ENCODE data around the gene CELF6.

Gene CELF6

GRCh38 chr15:72342385-72342784 is 22.4 kb upstream of the CELF6 start:
- H3K4me1 ChIP-seq (ENCODE audit: control insufficient read depth, insufficient read depth, low read length): peaks cover 4% of the 10 kb centered on the region
- H3K9me3 ChIP-seq (ENCODE audit: control insufficient read depth, insufficient read depth, low read length): no peaks in the 10 kb centered on the region
- H3K27me3 ChIP-seq (ENCODE audit: control insufficient read depth, insufficient read depth, low read length): no peaks in the 10 kb centered on the region
- no peak overlapping the region for H3K4me3 ChIP-seq (ENCODE audit: low read depth, low read length)
- no peak overlapping the region for H3K9ac ChIP-seq (ENCODE audit: low read depth, low read length)
- peaks cover 16% of the 10 kb centered on the region for H3K36me3 ChIP-seq (ENCODE audit: control insufficient read depth, insufficient read depth, low read length)

DNA sequence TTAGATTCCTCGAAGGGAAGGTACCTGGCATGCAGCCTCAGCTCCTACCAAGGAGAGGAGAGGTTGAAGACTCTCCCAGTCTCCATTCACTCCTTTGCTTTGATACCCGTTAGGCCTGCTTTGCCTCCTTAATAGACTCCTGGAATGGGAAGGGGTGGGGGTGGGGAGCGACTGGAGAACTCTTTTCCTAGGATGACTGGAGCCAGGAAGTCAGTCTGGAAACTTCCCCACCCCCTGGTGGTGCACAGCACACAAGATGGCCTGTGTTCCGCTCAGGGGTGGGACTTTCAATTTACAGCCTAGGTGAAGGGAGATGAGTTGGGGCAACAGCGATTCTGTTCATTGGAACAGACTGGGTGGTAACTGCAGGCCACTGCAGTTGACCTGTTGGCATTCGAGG is 21.4 kb upstream of the CELF6 start:
- Histone ChIP-seq H3K4me3 (ENCODE audit: low read depth, low read length) (no peak overlapping the region), H3K27me3 (ENCODE audit: control insufficient read depth, insufficient read depth, low read length) (no peaks in the 10 kb centered on the region), H3K9me3 (ENCODE audit: control insufficient read depth, insufficient read depth, low read length) (no peaks in the 10 kb centered on the region), H3K9ac (ENCODE audit: low read depth, low read length) (no peak overlapping the region), H3K4me1 (ENCODE audit: control insufficient read depth, insufficient read depth, low read length) (peaks cover 4% of the 10 kb centered on the region), H3K36me3 (ENCODE audit: control insufficient read depth, insufficient read depth, low read length) (peaks cover 12% of the 10 kb centered on the region)

DNA sequence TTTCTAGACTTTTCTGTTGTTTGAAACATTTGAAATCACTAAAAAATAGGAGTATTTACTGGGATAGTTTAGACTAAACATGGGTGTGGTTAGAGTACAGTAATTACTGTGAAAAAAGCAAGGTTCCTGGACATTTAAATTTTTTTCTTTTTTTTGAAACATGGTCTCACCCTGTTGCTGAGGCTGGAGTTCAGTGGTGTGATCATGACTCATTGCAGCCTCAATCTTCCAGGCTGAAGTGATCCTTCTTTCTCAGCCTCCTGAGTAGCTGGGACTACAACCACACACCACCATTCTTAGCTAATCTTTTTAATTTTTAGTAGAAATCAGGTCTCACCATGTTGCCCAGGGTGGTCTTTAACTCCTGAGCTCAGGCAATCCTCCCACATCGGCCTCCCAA is 20.4 kb upstream of the CELF6 start:
- no peaks in the 10 kb centered on the region for H3K9me3 ChIP-seq (ENCODE audit: control insufficient read depth, insufficient read depth, low read length)
- no peaks in the 10 kb centered on the region for H3K27me3 ChIP-seq (ENCODE audit: control insufficient read depth, insufficient read depth, low read length)
- H3K4me1 ChIP-seq (ENCODE audit: control insufficient read depth, insufficient read depth, low read length): peaks cover 4% of the 10 kb centered on the region
- H3K4me3 ChIP-seq (ENCODE audit: low read depth, low read length): no peak overlapping the region
- H3K9ac ChIP-seq (ENCODE audit: low read depth, low read length): no peak overlapping the region
- H3K36me3 ChIP-seq (ENCODE audit: control insufficient read depth, insufficient read depth, low read length): peaks cover 3% of the 10 kb centered on the region

GRCh38 chr15:72339777-72340177 is 19.8 kb upstream of the CELF6 start:
- Histone ChIP-seq H3K27me3 (ENCODE audit: control insufficient read depth, insufficient read depth, low read length) (no peaks in the 10 kb centered on the region), H3K36me3 (ENCODE audit: control insufficient read depth, insufficient read depth, low read length) (peaks cover 3% of the 10 kb centered on the region), H3K4me3 (ENCODE audit: low read depth, low read length) (no peak overlapping the region), H3K4me1 (ENCODE audit: control insufficient read depth, insufficient read depth, low read length) (peaks cover 4% of the 10 kb centered on the region), H3K9me3 (ENCODE audit: control insufficient read depth, insufficient read depth, low read length) (no peaks in the 10 kb centered on the region), H3K9ac (ENCODE audit: low read depth, low read length) (no peak overlapping the region)

DNA sequence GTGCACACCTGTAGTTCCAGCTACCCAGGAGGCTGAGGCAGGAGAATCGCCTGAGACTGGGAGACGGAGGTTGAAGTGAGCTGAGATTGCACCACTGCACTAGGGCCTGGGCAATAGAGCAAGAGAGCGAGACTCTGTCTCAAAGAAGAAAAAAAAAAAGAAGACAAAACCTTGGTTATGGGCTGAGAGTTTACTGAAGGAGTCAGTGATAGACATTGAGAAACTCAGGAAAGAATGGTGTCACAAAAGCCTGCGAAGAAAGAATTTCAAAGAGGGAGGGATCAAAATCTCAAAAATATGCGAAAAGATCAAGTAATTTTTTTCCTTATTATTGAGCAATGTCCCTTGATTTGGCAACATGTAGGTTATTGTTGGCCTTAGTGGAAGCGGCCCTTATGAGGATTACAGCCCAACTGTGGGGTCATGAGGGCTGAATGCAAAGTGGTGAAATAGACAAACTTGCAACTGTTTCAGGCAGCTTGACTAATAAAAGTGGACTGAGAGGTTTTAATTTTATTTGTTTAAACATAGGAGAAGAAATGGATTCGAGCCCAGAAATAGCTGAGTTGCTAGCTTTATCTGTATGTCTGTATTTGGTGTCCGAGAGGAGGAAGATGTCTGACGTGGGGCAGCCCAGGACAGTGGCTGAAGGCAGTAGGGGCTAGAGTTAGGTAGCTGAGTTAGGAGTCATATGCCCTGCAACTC is 18.8 kb upstream of the CELF6 start:
- peaks cover 4% of the 10 kb centered on the region for H3K4me1 ChIP-seq (ENCODE audit: control insufficient read depth, insufficient read depth, low read length)
- H3K9me3 ChIP-seq (ENCODE audit: control insufficient read depth, insufficient read depth, low read length): no peaks in the 10 kb centered on the region
- H3K27me3 ChIP-seq (ENCODE audit: control insufficient read depth, insufficient read depth, low read length): no peaks in the 10 kb centered on the region
- H3K9ac ChIP-seq (ENCODE audit: low read depth, low read length): no peak overlapping the region
- no peaks in the 10 kb centered on the region for H3K36me3 ChIP-seq (ENCODE audit: control insufficient read depth, insufficient read depth, low read length)
- H3K4me3 ChIP-seq (ENCODE audit: low read depth, low read length): no peak overlapping the region

GRCh38 chr15:72338148-72338547 is 18.2 kb upstream of the CELF6 start:
- Histone ChIP-seq H3K36me3 (ENCODE audit: control insufficient read depth, insufficient read depth, low read length) (no peaks in the 10 kb centered on the region), H3K4me3 (ENCODE audit: low read depth, low read length) (no peak overlapping the region), H3K9ac (ENCODE audit: low read depth, low read length) (no peak overlapping the region), H3K27me3 (ENCODE audit: control insufficient read depth, insufficient read depth, low read length) (no peaks in the 10 kb centered on the region), H3K4me1 (ENCODE audit: control insufficient read depth, insufficient read depth, low read length) (peaks cover 4% of the 10 kb centered on the region), H3K9me3 (ENCODE audit: control insufficient read depth, insufficient read depth, low read length) (no peaks in the 10 kb centered on the region)

GRCh38 chr15:72334842-72335241 is 14.9 kb upstream of the CELF6 start:
- Histone ChIP-seq H3K9me3 (ENCODE audit: control insufficient read depth, insufficient read depth, low read length) (no peaks in the 10 kb centered on the region), H3K4me3 (ENCODE audit: low read depth, low read length) (no peak overlapping the region), H3K27me3 (ENCODE audit: control insufficient read depth, insufficient read depth, low read length) (no peaks in the 10 kb centered on the region), H3K36me3 (ENCODE audit: control insufficient read depth, insufficient read depth, low read length) (no peaks in the 10 kb centered on the region), H3K4me1 (ENCODE audit: control insufficient read depth, insufficient read depth, low read length) (no peaks in the 10 kb centered on the region), H3K9ac (ENCODE audit: low read depth, low read length) (no peak overlapping the region)

DNA sequence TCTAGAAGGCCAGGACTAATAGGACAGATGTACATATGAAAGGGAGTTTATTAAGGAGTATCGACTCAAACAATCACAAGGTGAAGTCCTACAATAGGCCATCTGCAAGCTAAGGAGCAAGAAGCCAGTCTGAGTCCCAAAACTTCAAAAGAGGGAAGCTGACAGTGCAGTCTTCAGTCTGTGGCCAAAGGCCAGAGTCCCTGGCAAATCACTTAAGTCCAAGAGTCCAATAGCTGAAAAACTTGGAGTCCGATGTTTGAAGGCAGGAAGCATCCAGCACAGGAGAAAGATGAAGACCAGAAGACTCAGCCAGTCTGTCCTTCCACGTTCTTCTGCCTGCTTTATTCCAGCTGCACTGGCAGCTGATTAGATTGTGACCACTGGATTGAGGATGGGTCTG is 11.1 kb upstream of the CELF6 start:
- Histone ChIP-seq H3K9ac (ENCODE audit: low read depth, low read length) (no peak overlapping the region), H3K4me3 (ENCODE audit: low read depth, low read length) (no peak overlapping the region), H3K4me1 (ENCODE audit: control insufficient read depth, insufficient read depth, low read length) (no peaks in the 10 kb centered on the region), H3K36me3 (ENCODE audit: control insufficient read depth, insufficient read depth, low read length) (no peaks in the 10 kb centered on the region), H3K27me3 (ENCODE audit: control insufficient read depth, insufficient read depth, low read length) (no peaks in the 10 kb centered on the region), H3K9me3 (ENCODE audit: control insufficient read depth, insufficient read depth, low read length) (no peaks in the 10 kb centered on the region)

GRCh38 chr15:72323752-72324151 is 3.8 kb upstream of the CELF6 start:
- no peaks in the 10 kb centered on the region for H3K4me1 ChIP-seq (ENCODE audit: control insufficient read depth, insufficient read depth, low read length)
- H3K4me3 ChIP-seq (ENCODE audit: low read depth, low read length): no peak overlapping the region
- H3K36me3 ChIP-seq (ENCODE audit: control insufficient read depth, insufficient read depth, low read length): no peaks in the 10 kb centered on the region
- no peak overlapping the region for H3K9ac ChIP-seq (ENCODE audit: low read depth, low read length)
- peaks cover 9% of the 10 kb centered on the region for H3K27me3 ChIP-seq (ENCODE audit: control insufficient read depth, insufficient read depth, low read length)
- H3K9me3 ChIP-seq (ENCODE audit: control insufficient read depth, insufficient read depth, low read length): no peaks in the 10 kb centered on the region

DNA sequence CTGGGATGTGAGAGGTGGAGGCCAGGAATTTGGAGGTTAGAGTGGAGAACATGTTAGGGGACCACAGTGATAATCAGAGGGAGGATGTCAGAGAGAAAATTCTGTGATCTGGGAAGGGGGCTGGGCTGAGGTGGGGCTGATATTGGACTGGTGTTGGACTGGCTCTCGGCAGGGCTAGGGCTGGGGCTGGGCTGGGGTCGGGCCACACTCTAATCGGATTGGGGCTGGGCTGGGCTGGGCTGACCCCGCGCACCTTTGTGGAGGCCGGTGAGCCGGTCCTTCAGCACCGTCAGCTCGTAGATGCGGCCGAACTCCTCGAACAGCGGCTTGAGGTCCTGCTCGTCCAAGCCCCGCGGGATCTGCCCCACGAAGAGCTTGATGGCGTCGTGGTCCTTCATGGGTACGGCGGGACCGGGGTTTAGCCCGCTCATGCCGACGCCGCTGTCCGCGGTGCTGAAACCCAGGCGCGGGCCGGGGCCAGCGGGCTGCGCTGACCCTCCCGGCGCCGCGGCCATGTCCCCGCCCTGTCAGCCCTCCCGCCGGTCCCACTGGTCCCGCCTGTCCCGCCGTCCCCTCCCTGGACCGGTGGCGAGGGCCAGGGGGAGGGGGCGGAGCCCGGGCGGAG is 485 bp downstream of the CELF6 start:
- Histone ChIP-seq H3K27me3 (ENCODE audit: control insufficient read depth, insufficient read depth, low read length) (peaks cover 45% of the 10 kb centered on the region), H3K4me1 (ENCODE audit: control insufficient read depth, insufficient read depth, low read length) (no peaks in the 10 kb centered on the region), H3K36me3 (ENCODE audit: control insufficient read depth, insufficient read depth, low read length) (no peaks in the 10 kb centered on the region), H3K4me3 (ENCODE audit: low read depth, low read length) (peak overlapping the region; percentile 19), H3K9ac (ENCODE audit: low read depth, low read length) (no peak overlapping the region), H3K9me3 (ENCODE audit: control insufficient read depth, insufficient read depth, low read length) (no peaks in the 10 kb centered on the region)

DNA sequence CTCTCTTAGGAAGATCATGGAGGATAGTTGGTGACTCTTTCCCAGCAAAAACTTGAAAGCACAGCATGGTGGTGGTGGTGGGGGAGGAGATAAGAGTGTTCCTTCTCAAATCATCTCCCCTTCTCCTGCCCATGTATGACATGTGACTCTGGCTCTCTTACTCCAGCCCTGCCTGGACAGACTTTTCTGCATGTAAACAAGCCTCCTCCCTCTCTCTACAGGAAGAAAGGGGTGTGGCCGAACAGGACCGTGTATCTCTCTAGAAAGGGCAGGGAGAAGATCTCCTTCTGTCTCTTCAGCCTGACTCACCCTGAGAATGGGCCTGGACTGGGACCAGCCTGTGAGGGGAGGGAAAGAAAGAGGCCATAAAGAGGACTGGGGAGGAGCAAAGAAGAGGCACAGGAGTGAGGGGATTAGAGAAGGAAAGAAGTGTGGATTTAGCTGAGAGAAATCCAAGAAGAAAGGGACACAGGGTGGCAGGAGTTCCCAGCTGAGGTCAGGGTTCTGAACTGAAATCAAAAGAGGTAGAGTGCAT is 1.5 kb downstream of the CELF6 start:
- Histone ChIP-seq H3K9ac (ENCODE audit: low read depth, low read length) (no peak overlapping the region), H3K9me3 (ENCODE audit: control insufficient read depth, insufficient read depth, low read length) (no peaks in the 10 kb centered on the region), H3K27me3 (ENCODE audit: control insufficient read depth, insufficient read depth, low read length) (peaks cover 47% of the 10 kb centered on the region), H3K4me1 (ENCODE audit: control insufficient read depth, insufficient read depth, low read length) (no peaks in the 10 kb centered on the region), H3K4me3 (ENCODE audit: low read depth, low read length) (no peak overlapping the region), H3K36me3 (ENCODE audit: control insufficient read depth, insufficient read depth, low read length) (no peaks in the 10 kb centered on the region)

DNA sequence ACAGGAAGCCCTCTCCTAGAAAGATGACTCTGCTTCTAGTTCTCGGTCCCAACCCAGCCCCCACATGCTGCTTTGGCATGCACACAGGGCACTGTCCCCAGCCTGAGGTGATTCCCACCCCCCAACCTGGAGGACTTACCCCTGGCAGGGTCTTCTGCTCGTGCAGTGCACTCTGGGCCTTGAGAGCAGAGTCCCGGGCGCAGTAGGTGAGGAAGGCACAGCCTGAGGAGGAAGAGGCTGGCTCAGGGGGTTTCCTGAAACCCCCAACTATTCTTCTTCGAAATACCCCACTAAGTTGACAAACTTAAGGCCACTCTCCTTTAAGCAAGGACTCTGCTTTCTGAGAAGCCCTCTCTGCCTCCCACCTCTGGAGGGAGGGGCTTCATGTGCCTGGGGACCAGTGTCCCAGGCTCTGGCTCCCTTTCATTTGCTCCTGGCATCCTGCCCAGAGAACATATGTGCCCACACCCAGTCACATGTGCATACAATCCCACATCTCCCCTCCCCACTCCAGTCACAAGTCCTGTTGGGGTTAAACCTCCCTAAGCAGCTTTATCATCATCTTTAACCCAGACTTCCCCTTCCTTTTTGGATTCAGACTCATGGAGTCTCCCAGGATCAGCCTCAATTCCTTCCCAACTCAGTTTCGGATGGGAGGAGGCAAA is 4.1 kb downstream of the CELF6 start:
- H3K9me3 ChIP-seq (ENCODE audit: control insufficient read depth, insufficient read depth, low read length): no peaks in the 10 kb centered on the region
- H3K27me3 ChIP-seq (ENCODE audit: control insufficient read depth, insufficient read depth, low read length): peaks cover 47% of the 10 kb centered on the region
- H3K4me3 ChIP-seq (ENCODE audit: low read depth, low read length): no peak overlapping the region
- no peaks in the 10 kb centered on the region for H3K36me3 ChIP-seq (ENCODE audit: control insufficient read depth, insufficient read depth, low read length)
- H3K9ac ChIP-seq (ENCODE audit: low read depth, low read length): no peak overlapping the region
- no peaks in the 10 kb centered on the region for H3K4me1 ChIP-seq (ENCODE audit: control insufficient read depth, insufficient read depth, low read length)
